Measurements from ENCODE around the gene LRRC75B.

DNA sequence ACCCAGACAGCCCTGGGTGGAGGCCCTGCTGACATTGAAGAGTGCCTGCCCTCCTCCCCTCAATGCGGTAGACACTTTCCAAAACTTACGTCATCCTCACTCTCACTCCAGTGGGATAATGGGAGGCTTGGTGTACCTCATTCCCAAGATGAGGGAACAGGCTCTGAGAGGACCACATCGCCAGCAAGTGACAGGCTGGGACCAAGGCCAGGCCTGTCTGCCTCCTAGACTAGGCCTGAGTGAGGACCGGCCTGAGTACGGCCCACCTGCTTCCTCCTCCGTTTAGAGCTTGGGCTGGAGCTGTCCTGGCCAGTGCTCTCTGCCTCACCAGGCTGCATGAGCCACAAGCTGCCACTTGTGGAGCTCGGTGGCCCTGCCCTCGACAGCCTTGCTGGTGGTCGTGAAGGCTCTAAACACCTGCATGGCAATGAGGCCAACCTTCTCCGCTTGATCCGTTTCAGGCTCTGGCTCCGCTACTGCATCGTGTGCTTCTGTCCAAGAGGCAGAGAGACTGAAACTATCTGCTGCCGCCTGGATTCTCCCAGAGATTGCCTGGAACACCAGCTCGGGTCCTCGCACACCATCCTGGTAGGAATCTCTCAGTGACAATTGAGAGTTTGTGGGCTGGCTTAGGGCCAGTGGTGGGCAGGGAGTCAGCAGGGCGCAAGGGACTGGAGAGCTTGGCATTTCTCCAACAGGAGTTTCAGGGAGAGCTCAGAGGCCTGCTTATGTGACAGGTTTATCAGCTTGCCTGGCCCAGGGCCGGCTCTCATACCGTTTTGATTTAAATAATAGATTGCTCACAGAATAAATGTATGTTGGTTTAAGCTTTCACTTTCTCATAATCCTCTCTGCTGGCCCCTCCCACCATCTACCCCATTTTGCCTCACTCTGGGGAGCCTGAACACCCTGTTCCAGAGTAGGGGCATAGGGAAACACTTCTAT lies 9.4 kb downstream of the LRRC75B start:
- TF ChIP-seq, protein P1, sequence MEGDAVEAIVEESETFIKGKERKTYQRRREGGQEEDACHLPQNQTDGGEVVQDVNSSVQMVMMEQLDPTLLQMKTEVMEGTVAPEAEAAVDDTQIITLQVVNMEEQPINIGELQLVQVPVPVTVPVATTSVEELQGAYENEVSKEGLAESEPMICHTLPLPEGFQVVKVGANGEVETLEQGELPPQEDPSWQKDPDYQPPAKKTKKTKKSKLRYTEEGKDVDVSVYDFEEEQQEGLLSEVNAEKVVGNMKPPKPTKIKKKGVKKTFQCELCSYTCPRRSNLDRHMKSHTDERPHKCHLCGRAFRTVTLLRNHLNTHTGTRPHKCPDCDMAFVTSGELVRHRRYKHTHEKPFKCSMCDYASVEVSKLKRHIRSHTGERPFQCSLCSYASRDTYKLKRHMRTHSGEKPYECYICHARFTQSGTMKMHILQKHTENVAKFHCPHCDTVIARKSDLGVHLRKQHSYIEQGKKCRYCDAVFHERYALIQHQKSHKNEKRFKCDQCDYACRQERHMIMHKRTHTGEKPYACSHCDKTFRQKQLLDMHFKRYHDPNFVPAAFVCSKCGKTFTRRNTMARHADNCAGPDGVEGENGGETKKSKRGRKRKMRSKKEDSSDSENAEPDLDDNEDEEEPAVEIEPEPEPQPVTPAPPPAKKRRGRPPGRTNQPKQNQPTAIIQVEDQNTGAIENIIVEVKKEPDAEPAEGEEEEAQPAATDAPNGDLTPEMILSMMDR (IDR thresholded peaks at IDR 0.05): no peak
- TF ChIP-seq ZFX (IDR thresholded peaks at IDR 0.05; ENCODE audit: borderline replicate concordance): no peak

All from 22Rv1 (cell line).